ENCODE measurements around the gene PRPF38B. TPM values are rescaled to one million over a fixed set of nuclear protein-coding genes. Genes with fewer than 3 reads are reported as not detected.

The PRPF38B gene
- total and polyA plus RNA-seq, 9 of the 15 experiments (the other 6 are each of a cell fraction or from before 2014, with no cell fraction given), result 25.3 to 85.5 (median 66.4) TPM

DNA sequence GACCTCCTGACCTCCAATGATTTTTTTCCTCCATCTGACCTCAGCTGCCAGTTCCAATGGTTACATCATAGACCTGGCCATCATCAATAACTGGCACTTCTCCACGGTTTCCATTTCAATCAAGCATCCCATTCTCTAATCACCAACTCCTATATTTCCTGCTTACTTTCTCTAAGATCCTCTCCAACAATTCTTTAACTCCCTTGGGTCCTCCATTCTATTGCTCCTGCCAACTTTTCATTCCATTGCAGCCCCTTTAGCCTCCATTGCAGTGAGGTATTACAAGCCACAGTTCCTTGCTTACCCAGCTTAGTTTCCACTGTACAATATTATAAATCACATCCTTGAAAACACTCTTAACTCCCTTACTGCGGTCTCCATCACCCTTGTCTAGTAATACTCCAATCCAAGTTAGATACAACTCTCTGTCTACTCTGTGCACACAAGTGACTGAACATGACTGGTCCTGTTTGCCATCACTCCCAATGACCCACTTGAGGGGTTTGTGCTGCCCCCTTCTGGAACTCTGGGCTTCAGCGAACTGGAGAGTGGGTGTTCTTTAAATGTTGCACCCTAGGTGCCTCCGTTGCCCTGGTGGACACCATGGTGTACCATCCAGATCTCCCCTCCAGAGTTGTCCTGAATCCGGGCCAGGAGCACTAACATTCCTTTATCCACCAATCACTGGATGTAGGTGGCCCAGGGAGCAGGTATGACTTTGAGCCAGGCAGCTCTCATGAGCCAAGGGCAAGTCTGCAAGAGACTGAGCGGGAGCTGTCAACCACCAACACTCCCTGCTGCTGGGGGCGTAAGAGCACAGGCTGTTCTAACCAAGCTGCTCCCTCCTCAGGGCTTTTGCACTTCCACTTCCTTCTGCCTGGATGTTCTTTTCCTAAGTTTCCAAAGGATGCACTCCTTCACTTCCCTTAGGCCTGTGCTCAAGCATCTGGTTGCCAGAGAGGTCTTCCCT is 16.9 kb downstream of the PRPF38B start (continued):
- TF ChIP-seq, protein P1, sequence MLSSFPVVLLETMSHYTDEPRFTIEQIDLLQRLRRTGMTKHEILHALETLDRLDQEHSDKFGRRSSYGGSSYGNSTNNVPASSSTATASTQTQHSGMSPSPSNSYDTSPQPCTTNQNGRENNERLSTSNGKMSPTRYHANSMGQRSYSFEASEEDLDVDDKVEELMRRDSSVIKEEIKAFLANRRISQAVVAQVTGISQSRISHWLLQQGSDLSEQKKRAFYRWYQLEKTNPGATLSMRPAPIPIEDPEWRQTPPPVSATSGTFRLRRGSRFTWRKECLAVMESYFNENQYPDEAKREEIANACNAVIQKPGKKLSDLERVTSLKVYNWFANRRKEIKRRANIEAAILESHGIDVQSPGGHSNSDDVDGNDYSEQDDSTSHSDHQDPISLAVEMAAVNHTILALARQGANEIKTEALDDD (IDR thresholded peaks at IDR 0.05), result 0 out of 2 replicates have a peak, but pooled peaks have one; percentile 32
- TF ChIP-seq ZNF124 (CRISPR knock-in tag; IDR thresholded peaks at IDR 0.05) (no peak), DEAF1 (CRISPR knock-in tag; IDR thresholded peaks at IDR 0.05) (peak; percentile 41; the same call in 1 of the 2 replicates)
- TF ChIP-seq, protein P2, sequence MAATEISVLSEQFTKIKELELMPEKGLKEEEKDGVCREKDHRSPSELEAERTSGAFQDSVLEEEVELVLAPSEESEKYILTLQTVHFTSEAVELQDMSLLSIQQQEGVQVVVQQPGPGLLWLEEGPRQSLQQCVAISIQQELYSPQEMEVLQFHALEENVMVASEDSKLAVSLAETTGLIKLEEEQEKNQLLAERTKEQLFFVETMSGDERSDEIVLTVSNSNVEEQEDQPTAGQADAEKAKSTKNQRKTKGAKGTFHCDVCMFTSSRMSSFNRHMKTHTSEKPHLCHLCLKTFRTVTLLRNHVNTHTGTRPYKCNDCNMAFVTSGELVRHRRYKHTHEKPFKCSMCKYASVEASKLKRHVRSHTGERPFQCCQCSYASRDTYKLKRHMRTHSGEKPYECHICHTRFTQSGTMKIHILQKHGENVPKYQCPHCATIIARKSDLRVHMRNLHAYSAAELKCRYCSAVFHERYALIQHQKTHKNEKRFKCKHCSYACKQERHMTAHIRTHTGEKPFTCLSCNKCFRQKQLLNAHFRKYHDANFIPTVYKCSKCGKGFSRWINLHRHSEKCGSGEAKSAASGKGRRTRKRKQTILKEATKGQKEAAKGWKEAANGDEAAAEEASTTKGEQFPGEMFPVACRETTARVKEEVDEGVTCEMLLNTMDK (IDR thresholded peaks at IDR 0.05; ENCODE audit: borderline replicate concordance, insufficient read depth, low read depth, low read length, poor library complexity, severe bottlenecking), result peak; percentile 90
- TF ChIP-seq, protein P3, sequence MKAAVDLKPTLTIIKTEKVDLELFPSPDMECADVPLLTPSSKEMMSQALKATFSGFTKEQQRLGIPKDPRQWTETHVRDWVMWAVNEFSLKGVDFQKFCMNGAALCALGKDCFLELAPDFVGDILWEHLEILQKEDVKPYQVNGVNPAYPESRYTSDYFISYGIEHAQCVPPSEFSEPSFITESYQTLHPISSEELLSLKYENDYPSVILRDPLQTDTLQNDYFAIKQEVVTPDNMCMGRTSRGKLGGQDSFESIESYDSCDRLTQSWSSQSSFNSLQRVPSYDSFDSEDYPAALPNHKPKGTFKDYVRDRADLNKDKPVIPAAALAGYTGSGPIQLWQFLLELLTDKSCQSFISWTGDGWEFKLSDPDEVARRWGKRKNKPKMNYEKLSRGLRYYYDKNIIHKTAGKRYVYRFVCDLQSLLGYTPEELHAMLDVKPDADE (conservative IDR thresholded peaks at IDR 0.05; ENCODE audit: control insufficient read depth, low read depth, low read length), result no peak
- TF ChIP-seq, protein P4, sequence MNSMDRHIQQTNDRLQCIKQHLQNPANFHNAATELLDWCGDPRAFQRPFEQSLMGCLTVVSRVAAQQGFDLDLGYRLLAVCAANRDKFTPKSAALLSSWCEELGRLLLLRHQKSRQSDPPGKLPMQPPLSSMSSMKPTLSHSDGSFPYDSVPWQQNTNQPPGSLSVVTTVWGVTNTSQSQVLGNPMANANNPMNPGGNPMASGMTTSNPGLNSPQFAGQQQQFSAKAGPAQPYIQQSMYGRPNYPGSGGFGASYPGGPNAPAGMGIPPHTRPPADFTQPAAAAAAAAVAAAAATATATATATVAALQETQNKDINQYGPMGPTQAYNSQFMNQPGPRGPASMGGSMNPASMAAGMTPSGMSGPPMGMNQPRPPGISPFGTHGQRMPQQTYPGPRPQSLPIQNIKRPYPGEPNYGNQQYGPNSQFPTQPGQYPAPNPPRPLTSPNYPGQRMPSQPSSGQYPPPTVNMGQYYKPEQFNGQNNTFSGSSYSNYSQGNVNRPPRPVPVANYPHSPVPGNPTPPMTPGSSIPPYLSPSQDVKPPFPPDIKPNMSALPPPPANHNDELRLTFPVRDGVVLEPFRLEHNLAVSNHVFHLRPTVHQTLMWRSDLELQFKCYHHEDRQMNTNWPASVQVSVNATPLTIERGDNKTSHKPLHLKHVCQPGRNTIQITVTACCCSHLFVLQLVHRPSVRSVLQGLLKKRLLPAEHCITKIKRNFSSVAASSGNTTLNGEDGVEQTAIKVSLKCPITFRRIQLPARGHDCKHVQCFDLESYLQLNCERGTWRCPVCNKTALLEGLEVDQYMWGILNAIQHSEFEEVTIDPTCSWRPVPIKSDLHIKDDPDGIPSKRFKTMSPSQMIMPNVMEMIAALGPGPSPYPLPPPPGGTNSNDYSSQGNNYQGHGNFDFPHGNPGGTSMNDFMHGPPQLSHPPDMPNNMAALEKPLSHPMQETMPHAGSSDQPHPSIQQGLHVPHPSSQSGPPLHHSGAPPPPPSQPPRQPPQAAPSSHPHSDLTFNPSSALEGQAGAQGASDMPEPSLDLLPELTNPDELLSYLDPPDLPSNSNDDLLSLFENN (IDR thresholded peaks at IDR 0.05; ENCODE audit: low read depth in 2 of 2, low read length in 2 of 2), result no peak

Measured in K562 (cell line).